GM12878 (cell line): ENCODE results near the gene MRPL33. TPM values are rescaled to one million over a fixed set of nuclear protein-coding genes. Genes with fewer than 3 reads are reported as not detected.

Source experiments
- ATAC-seq: fragments of 200-7000 bp; cut with Tn5 transposase; 3 replicates; pipeline ENCODE4 v1.9.1; 2020; ENCODE audit warnings: mild to moderate bottlenecking, moderate library complexity
- BruUV-seq: library from RNA; stranded (reverse); fragments of 400-500 nt; replicated peaks from 2 replicates; lab custom pipeline; 2021; lab: Mats Ljungman, UMichigan
- CTCF ChIA-PET: fragments of 300-600 bp; sonication (Branson Sonifier 250); formaldehyde crosslinking; extraction: SDS; loops from one replicate; lab custom pipeline; 2021; ENCODE audit warnings: inconsistent platforms; lab: Yijun Ruan, JAX
- POLR2A ChIA-PET: fragments of 350-600 bp; formaldehyde crosslinking; extraction: SDS; loops from one replicate; lab custom pipeline; 2021; ENCODE audit warnings: inconsistent platforms; lab: Charles Lee
- RAD21 ChIA-PET: fragments of 300-600 bp; sonication (Branson Sonifier 250); formaldehyde crosslinking; loops from one replicate; lab custom pipeline; 2023; ENCODE audit warnings: antibody characterized with exemption; ENCODE audit not compliant: unreplicated experiment; lab: Charles Lee
- SMC1A ChIA-PET: fragments of 300-600 bp; sonication (Branson Sonifier 250); formaldehyde crosslinking; loops from one replicate; lab custom pipeline; 2023; ENCODE audit not compliant: unreplicated experiment, uncharacterized antibody; lab: Charles Lee
- DNase-seq: peaks from one replicate; pipeline ENCODE4 v3.0.0-alpha.2; 2011; ENCODE audit warnings: low read depth, low spot score
- FAIRE-seq: peaks from 3 replicates; lab custom pipeline; 2011; peaks lifted over from hg19 to GRCh38; lab: Jason Lieb, UNC
- H2AFZ ChIP-seq: 2 replicates; pipeline ENCODE4 v1.6.0; 2011; ENCODE audit warnings: low read depth, low read length, control low read depth; ENCODE audit not compliant: control insufficient read depth
- H3K27ac ChIP-seq: 2 replicates; pipeline ENCODE4 v1.5.1; 2011; ENCODE audit warnings: control low read depth; ENCODE audit not compliant: control insufficient read depth, insufficient read depth
- H3K27me3 ChIP-seq, 2 experiments: replicated peaks in 1 of 2; 2 replicates each; pipeline versions ENCODE4 v1.6.0 to v1.6.1; 2011; ENCODE audit warnings: low read length in 1 of 2; ENCODE audit not compliant: control insufficient read depth in 2 of 2, insufficient read depth in 2 of 2
- H3K36me3 ChIP-seq, 2 experiments: 2 replicates each; pipeline ENCODE4 v1.5.1; 2011; ENCODE audit warnings: low read length in 1 of 2; ENCODE audit not compliant: control insufficient read depth in 2 of 2, insufficient read depth in 2 of 2
- H3K4me1 ChIP-seq: 2 replicates; pipeline ENCODE4 v1.6.1; 2011; ENCODE audit warnings: mild to moderate bottlenecking, low read length, moderate library complexity, mixed read lengths; ENCODE audit not compliant: control insufficient read depth, insufficient read depth
- H3K4me2 ChIP-seq: 2 replicates; pipeline ENCODE4 v1.6.0; 2011; ENCODE audit warnings: control low read depth; ENCODE audit not compliant: control insufficient read depth, insufficient read depth
- H3K4me3 ChIP-seq: fragments of 200-600 bp; sonication (generic); 2 replicates; pipeline ENCODE4 v1.5.1; 2016
- H3K79me2 ChIP-seq: 2 replicates; pipeline ENCODE4 v1.6.0; 2011; ENCODE audit warnings: low read length; ENCODE audit not compliant: control insufficient read depth, insufficient read depth
- H3K9ac ChIP-seq: 2 replicates; pipeline ENCODE4 v1.8.0; 2011; ENCODE audit warnings: low read length, control low read depth, mixed read lengths; ENCODE audit not compliant: control insufficient read depth, insufficient read depth
- H3K9me3 ChIP-seq: replicated peaks from 3 replicates; pipeline ENCODE4 v1.5.1; 2011; ENCODE audit warnings: mild to moderate bottlenecking, low read length; ENCODE audit not compliant: control insufficient read depth, insufficient read depth
- H4K20me1 ChIP-seq: 2 replicates; pipeline ENCODE4 v1.6.0; 2011; ENCODE audit not compliant: control insufficient read depth, insufficient read depth
- ASH2L ChIP-seq: fragments of 300-600, 200-600 bp; sonication (generic); IDR thresholded peaks from 2 replicates; pipeline ENCODE4 v1.6.1; 2017; ENCODE audit warnings: low read depth, mild to moderate bottlenecking, borderline replicate concordance
- ELK1 ChIP-seq: IDR thresholded peaks from 2 replicates; pipeline ENCODE4 v1.6.1; 2012; ENCODE audit warnings: low read depth, low read length, improper control_type of control experiment
- PKNOX1 ChIP-seq: fragments of 450-650 bp; IDR thresholded peaks from 2 replicates; pipeline ENCODE4 v1.6.1; 2016; ENCODE audit warnings: mild to moderate bottlenecking
- PRDM15 ChIP-seq: fragments of 450-650 bp; formaldehyde crosslinking; IDR thresholded peaks from 2 replicates; pipeline ENCODE4 v1.4.0; 2020; ENCODE audit warnings: mild to moderate bottlenecking, moderate library complexity
- SKIL ChIP-seq: fragments of 450-650 bp; IDR thresholded peaks from 2 replicates; pipeline ENCODE4 v1.6.1; 2017; ENCODE audit warnings: mild to moderate bottlenecking, low read depth, inconsistent platforms; ENCODE audit not compliant: poor library complexity, severe bottlenecking
- SMAD5 ChIP-seq: IDR thresholded peaks from 2 replicates; pipeline ENCODE4 v1.6.1; 2016; ENCODE audit warnings: antibody characterized with exemption, low read depth
- WGBS: methylation state at CpG from one replicate; pipeline ENCODE4 v1.1.6; 2016; ENCODE audit warnings: low lambda C conversion rate; ENCODE audit not compliant: insufficient replicate concordance, insufficient coverage; ENCODE audit errors: missing lambda C conversion rate; 5-methylcytosine and 5-hydroxymethylcytosine counted together
- in situ Hi-C: fragments of 300-500 bp; cut with MboI; formaldehyde crosslinking; loops from 9 replicates; pipeline ENCODE4 v1.14.3; 2018; ENCODE audit warnings: mixed read lengths
- intact Hi-C: fragments of 100-400 bp; cut with micrococcal nuclease; formaldehyde crosslinking; loops from one replicate; pipeline ENCODE4 v1.14.2; 2022; ENCODE audit not compliant: unreplicated experiment
- polyA plus RNA-seq, 11 experiments: library from polyadenylated mRNA; depleted of rRNA in 4 of 11; unstranded in 6 of 11; stranded (reverse) in 5 of 11; fragments of >200 nt; fragmentation: Nextera tagmentation in 4 of 11; fragmentation: Illumina TruSeq in 1 of 11; extraction: Ambion mirVana in 4 of 11; extraction: Trizol in 1 of 11; gene quantifications; 1 replicate in 1 of 11; 2 replicates in 10 of 11; pipeline versions ENCODE4 v1.2.1 to v1.2.3, GENCODE V29; 2011 to 2016; ENCODE audit warnings: inconsistent platforms in 2 of 11, missing spikeins in 2 of 11, low read depth in 1 of 11
- total RNA-seq, 4 experiments: library from RNA; depleted of rRNA in 3 of 4; stranded (reverse); fragments of >200 nt in 3 of 4; fragmentation: Illumina TruSeq in 1 of 4; extraction: Trizol in 1 of 4; gene quantifications; 2 replicates each; pipeline versions ENCODE4 v1.2.1 to v1.2.3, GENCODE V29; 2013 to 2021

MRPL33 gene
- total and polyA plus RNA-seq, 10 of the 15 experiments (the other 5 are each of a cell fraction or from before 2014, with no cell fraction given): 50.1 to 318 (median 160) TPM

- FAIRE-seq: no peak
- CTCF ChIA-PET: interaction anchor here (2.4 kb wide), 1 partner anchor 13 kb away, joined by 7 read pairs; no protein-coding TSS in a partner anchor
- no peaks in the 10 kb centered on the region for H3K4me1 ChIP-seq
Observed at GRCh38 chr2:27736890-27737204, 34.7 kb upstream of the MRPL33 start.

GRCh38 chr2:27737676-27738348 lies 33.7 kb upstream of the MRPL33 start:
- H3K4me2 ChIP-seq: no peak overlapping the region
- no peak overlapping the region for H2AFZ ChIP-seq
- H4K20me1 ChIP-seq: no peaks in the 10 kb centered on the region
- CTCF ChIA-PET: interaction anchor here (2.4 kb wide), 1 partner anchor 14 kb away, joined by 7 read pairs; no protein-coding TSS in a partner anchor
- FAIRE-seq: no peak
- H3K9me3 ChIP-seq: no peaks in the 10 kb centered on the region; the same call in 2 of the 3 replicates
- H3K9ac ChIP-seq: no peak overlapping the region
- intact Hi-C loops: no loop called here
- in situ Hi-C loops: no loop called here
- H3K27ac ChIP-seq: no peak overlapping the region
- no peak for DNase-seq
- H3K4me1 ChIP-seq: no peaks in the 10 kb centered on the region
- H3K79me2 ChIP-seq: no peaks in the 10 kb centered on the region
- 35% methylated on average over 7 of the region's 7 CpGs for WGBS
- POLR2A ChIA-PET: no interaction called here
- ATAC-seq: no peak
- SMC1A ChIA-PET: no interaction called here
- BruUV-seq: no TSS peak
- peaks cover 2 to 11% of the 10 kb centered on the region in 2 experiments for H3K27me3 ChIP-seq
- RAD21 ChIA-PET: no interaction called here
- H3K4me3 ChIP-seq: no peak overlapping the region
- no peaks in the 10 kb centered on the region for H3K36me3 ChIP-seq
- TF ChIP-seq PRDM15 (no peak), ELK1 (no peak), SKIL (no peak)

More at GRCh38 chr2:27736890-27737204, 34.7 kb upstream of the MRPL33 start:
- POLR2A ChIA-PET: no interaction called here
- H3K27ac ChIP-seq: no peak overlapping the region
- intact Hi-C loops (no loop called here), in situ Hi-C loops (no loop called here)
- 43% methylated on average over 6 of the region's 6 CpGs for WGBS
- ATAC-seq: no peak
- no peak overlapping the region for H3K9ac ChIP-seq
- H3K27me3 ChIP-seq: peaks cover 2 to 11% of the 10 kb centered on the region in 2 experiments
- no peaks in the 10 kb centered on the region for H4K20me1 ChIP-seq
- no TSS peak for BruUV-seq
- SMC1A ChIA-PET: no interaction called here
- no peaks in the 10 kb centered on the region; the same call in 2 of the 3 replicates for H3K9me3 ChIP-seq
- TF ChIP-seq PKNOX1: no peak
- no peak for TF ChIP-seq ASH2L
- no peak for TF ChIP-seq SMAD5
- no peaks in the 10 kb centered on the region for H3K36me3 ChIP-seq
- H3K4me2 ChIP-seq: no peak overlapping the region
- RAD21 ChIA-PET: no interaction called here
- no peak overlapping the region for H2AFZ ChIP-seq
- H3K4me3 ChIP-seq: no peak overlapping the region
- no peak for DNase-seq
- H3K79me2 ChIP-seq: no peaks in the 10 kb centered on the region
